Glutamatergic neuron (in vitro differentiated cells): ENCODE results near the gene TEX22. TPM values are rescaled to one million over a fixed set of nuclear protein-coding genes. Genes with fewer than 3 reads are reported as not detected.

ENCODE experiments used
- DNase-seq: peaks from one replicate; pipeline ENCODE4 v3.0.0; 2022
- H3K27ac Mint-ChIP-seq: one replicate; pipeline ENCODE4 v1.8.0; 2020; ENCODE audit warnings: mild to moderate bottlenecking, mixed read lengths, inconsistent platforms; ENCODE audit not compliant: unreplicated experiment
- H3K27me3 Mint-ChIP-seq: one replicate; pipeline ENCODE4 v1.8.0; 2020; ENCODE audit warnings: mild to moderate bottlenecking, moderate library complexity, mixed read lengths, inconsistent platforms; ENCODE audit not compliant: unreplicated experiment
- H3K36me3 Mint-ChIP-seq: one replicate; pipeline ENCODE4 v1.8.0; 2020; ENCODE audit warnings: mild to moderate bottlenecking, mixed read lengths, inconsistent platforms; ENCODE audit not compliant: unreplicated experiment
- H3K4me1 Mint-ChIP-seq: one replicate; pipeline ENCODE4 v1.8.0; 2020; ENCODE audit warnings: mild to moderate bottlenecking, low read depth, mixed read lengths, inconsistent platforms; ENCODE audit not compliant: unreplicated experiment
- H3K4me3 Mint-ChIP-seq: one replicate; pipeline ENCODE4 v1.8.0; 2020; ENCODE audit warnings: mild to moderate bottlenecking, mixed read lengths, inconsistent platforms; ENCODE audit not compliant: unreplicated experiment
- H3K9me3 Mint-ChIP-seq: one replicate; pipeline ENCODE4 v1.8.0; 2020; ENCODE audit warnings: mild to moderate bottlenecking, moderate library complexity, mixed read lengths, inconsistent platforms; ENCODE audit not compliant: unreplicated experiment
- total RNA-seq: library from RNA; stranded (reverse); fragmentation: NEBNext Ultra II Directional; extraction: Animal tissue kit (Norgen Biotek cat#: 25700); gene quantifications from one replicate; pipeline ENCODE4 v1.2.1, GENCODE V29; 2021; ENCODE audit not compliant: unreplicated experiment
- TF ChIP-seq, protein P1 (sequence below): fragments of 200-600 bp; sonication (generic); IDR thresholded peaks from one replicate; pipeline ENCODE4 v1.5.0; 2021; ENCODE audit not compliant: partially characterized antibody, unreplicated experiment

TEX22 gene
- total RNA-seq, 1 donor from 2014 or later = 2.7 TPM

- H3K27me3 Mint-ChIP-seq = peaks cover 16% of the 10 kb centered on the region
- H3K27ac Mint-ChIP-seq = peak overlapping the region; percentile 80
- H3K9me3 Mint-ChIP-seq = peaks cover 13% of the 10 kb centered on the region
Measured at GRCh38 chr14:105414456-105415371, 16.4 kb downstream of the TEX22 start.

DNA sequence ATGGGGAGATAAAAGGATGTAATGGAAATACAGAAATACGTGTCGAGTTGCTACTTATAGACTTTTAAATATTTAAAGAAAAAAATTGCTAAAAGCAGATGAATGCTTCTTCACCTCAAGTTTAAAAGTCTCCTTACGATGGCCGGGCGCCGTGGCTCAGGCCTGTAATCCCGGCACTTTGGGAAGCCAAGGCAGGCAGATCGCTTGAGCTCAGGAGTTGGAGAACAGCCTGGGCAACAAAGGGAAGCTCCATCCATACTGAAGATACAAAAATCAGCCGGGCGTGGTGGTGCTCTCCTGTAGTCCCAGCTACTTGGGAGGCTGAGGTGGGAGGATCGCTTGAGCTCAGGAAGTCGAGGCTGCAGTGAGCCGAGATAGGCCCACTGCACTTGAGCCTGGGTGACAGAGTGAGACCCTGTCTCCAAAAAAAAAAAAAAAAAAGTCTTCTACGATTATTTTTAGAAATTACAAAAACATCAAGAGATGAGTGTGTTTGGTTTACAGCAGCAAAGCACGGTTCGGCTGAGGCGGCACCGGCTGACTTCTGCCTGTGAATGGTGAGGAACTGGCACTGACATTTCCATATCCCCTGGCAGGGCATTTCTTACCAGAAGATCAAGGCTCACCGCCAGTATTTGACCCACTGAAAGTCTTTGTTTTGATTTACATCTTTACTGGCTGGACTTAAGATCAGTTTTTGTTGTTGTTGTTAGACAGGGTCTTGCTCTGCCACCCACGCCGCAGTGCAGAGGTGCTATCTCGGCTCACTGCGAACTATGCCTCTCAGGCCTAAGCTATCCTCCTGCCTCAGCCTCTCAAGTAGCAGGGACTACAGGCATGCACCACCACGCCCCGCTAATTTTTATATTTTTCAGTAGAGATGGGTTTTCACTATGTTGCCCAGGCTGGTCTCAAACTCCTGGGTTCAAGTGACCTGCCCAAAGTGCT lies 17.4 kb downstream of the TEX22 start:
- TF ChIP-seq, protein P1, sequence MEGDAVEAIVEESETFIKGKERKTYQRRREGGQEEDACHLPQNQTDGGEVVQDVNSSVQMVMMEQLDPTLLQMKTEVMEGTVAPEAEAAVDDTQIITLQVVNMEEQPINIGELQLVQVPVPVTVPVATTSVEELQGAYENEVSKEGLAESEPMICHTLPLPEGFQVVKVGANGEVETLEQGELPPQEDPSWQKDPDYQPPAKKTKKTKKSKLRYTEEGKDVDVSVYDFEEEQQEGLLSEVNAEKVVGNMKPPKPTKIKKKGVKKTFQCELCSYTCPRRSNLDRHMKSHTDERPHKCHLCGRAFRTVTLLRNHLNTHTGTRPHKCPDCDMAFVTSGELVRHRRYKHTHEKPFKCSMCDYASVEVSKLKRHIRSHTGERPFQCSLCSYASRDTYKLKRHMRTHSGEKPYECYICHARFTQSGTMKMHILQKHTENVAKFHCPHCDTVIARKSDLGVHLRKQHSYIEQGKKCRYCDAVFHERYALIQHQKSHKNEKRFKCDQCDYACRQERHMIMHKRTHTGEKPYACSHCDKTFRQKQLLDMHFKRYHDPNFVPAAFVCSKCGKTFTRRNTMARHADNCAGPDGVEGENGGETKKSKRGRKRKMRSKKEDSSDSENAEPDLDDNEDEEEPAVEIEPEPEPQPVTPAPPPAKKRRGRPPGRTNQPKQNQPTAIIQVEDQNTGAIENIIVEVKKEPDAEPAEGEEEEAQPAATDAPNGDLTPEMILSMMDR = no peak
- Mint-ChIP-seq H3K27ac (peak overlapping the region; percentile 80), H3K4me1 (peaks cover 15% of the 10 kb centered on the region), H3K36me3 (no peaks in the 10 kb centered on the region), H3K27me3 (peaks cover 16% of the 10 kb centered on the region), H3K9me3 (peaks cover 14% of the 10 kb centered on the region), H3K4me3 (peak overlapping the region; percentile 84)
- no peak for DNase-seq

More at GRCh38 chr14:105414456-105415371, 16.4 kb downstream of the TEX22 start:
- DNase-seq = peak; percentile 86
- Mint-ChIP-seq H3K4me1 (peaks cover 15% of the 10 kb centered on the region), H3K36me3 (no peaks in the 10 kb centered on the region), H3K4me3 (peak overlapping the region; percentile 84)
- TF ChIP-seq, protein P1 = peak; percentile 78

DNA sequence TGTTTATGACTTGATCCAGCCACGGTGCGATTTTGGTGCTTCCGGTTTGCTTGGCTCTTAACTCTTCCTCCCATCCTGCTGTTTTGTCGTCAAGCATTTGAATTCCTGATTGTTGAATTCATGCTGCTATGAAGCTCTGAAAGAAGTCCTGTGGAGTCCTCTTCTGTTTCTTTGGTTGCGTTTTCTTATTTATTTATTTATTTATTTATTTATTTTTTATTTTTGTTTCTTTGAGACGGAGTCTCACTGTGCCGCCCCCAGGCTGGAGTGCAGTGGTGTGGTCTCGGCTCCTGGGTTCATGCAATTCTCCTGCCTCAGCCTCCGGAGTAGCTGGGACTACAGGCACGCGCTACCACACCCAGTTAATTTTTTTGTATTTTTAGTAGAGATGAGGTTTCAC lies 18.3 kb downstream of the TEX22 start:
- TF ChIP-seq, protein P1 = no peak
- H3K27ac Mint-ChIP-seq = peak overlapping the region; percentile 65
- no peaks in the 10 kb centered on the region for H3K36me3 Mint-ChIP-seq
- peaks cover 16% of the 10 kb centered on the region for H3K27me3 Mint-ChIP-seq
- DNase-seq = no peak
- peaks cover 15% of the 10 kb centered on the region for H3K9me3 Mint-ChIP-seq
- peak overlapping the region; percentile 14 for H3K4me3 Mint-ChIP-seq
- H3K4me1 Mint-ChIP-seq = peaks cover 15% of the 10 kb centered on the region

GRCh38 chr14:105417690-105418121 lies 19.4 kb downstream of the TEX22 start:
- H3K4me3 Mint-ChIP-seq = peak overlapping the region; percentile 79
- H3K4me1 Mint-ChIP-seq = peaks cover 17% of the 10 kb centered on the region
- DNase-seq = no peak
- TF ChIP-seq, protein P1 = no peak
- peaks cover 16% of the 10 kb centered on the region for H3K27me3 Mint-ChIP-seq
- H3K27ac Mint-ChIP-seq = no peak overlapping the region
- peaks cover 15% of the 10 kb centered on the region for H3K9me3 Mint-ChIP-seq
- no peaks in the 10 kb centered on the region for H3K36me3 Mint-ChIP-seq
